Esophagus muscularis mucosa (tissue), 4 donors: ENCODE results near the gene IL1RN. TPM values are rescaled to one million over a fixed set of nuclear protein-coding genes. Genes with fewer than 3 reads are reported as not detected.
A peak's percentile ranks its signal among the peaks of the same experiment; 100 is the strongest.

ENCODE experiments used
- DNase-seq: peaks from one replicate; pipeline ENCODE4 v3.0.0-alpha.2; 2017; ENCODE audit errors: extremely low spot score
- H3K27ac ChIP-seq, 4 donors: fragments of 200-600 bp; sonication (generic); replicated peaks in 1 of 4; 1 replicate in 3 of 4; 2 replicates in 1 of 4; pipeline ENCODE4 v1.5.1; 2016 to 2019; ENCODE audit warnings: mild to moderate bottlenecking in 1 of 4
- H3K27me3 ChIP-seq, 4 donors: fragments of 200-600 bp; sonication (generic); one replicate each; pipeline versions ENCODE4 v1.5.1 to v1.6.0; 2016 to 2019
- H3K36me3 ChIP-seq, 4 donors: fragments of 200-600 bp; sonication (generic); one replicate each; pipeline ENCODE4 v1.5.1; 2016 to 2019
- H3K4me1 ChIP-seq, 4 donors: fragments of 200-600 bp; sonication (generic); one replicate each; pipeline ENCODE4 v1.5.1; 2016 to 2019
- H3K4me3 ChIP-seq, 4 donors: fragments of 200-600 bp; sonication (generic); 1 replicate in 2 of 4; 2 replicates in 2 of 4; pipeline ENCODE4 v1.5.1; 2016 to 2019; ENCODE audit warnings: mild to moderate bottlenecking in 4 of 4, moderate library complexity in 1 of 4
- H3K9me3 ChIP-seq, 4 donors: fragments of 200-600 bp; sonication (generic); 1 replicate in 3 of 4; 2 replicates in 1 of 4; pipeline ENCODE4 v1.5.1; 2016 to 2019
- CTCF ChIP-seq, 3 experiments: fragments of 200-600 bp in 2 of 3; fragments of 450-650 bp in 1 of 3; sonication (generic) in 2 of 3; IDR thresholded peaks; one replicate each; pipeline ENCODE4 v1.5.1; 2017 to 2019; ENCODE audit warnings: antibody characterized with exemption in 3 of 3, mild to moderate bottlenecking in 2 of 3, moderate library complexity in 1 of 3
- EP300 ChIP-seq: sonication (generic); formaldehyde crosslinking; IDR thresholded peaks from one replicate; pipeline ENCODE4 v1.6.1; 2017; ENCODE audit warnings: antibody characterized with exemption
- POLR2A ChIP-seq: fragments of 450-650 bp; IDR thresholded peaks from one replicate; pipeline ENCODE4 v1.6.1; 2017; ENCODE audit warnings: antibody characterized with exemption, moderate library complexity, mild to moderate bottlenecking, low read depth
- POLR2AphosphoS5 ChIP-seq, 2 donors: sonication (generic); formaldehyde crosslinking; IDR thresholded peaks; one replicate each; pipeline ENCODE4 v1.6.1; 2017; ENCODE audit warnings: antibody characterized with exemption in 2 of 2
- WGBS: methylation state at CpG from one replicate; pipeline ENCODE4 v1.1.5; 2018; 5-methylcytosine and 5-hydroxymethylcytosine counted together
- intact Hi-C: fragments of 100-400 bp; cut with DNase I; formaldehyde crosslinking; loops from one replicate; pipeline ENCODE4 v1.15.1; 2023
- total RNA-seq, 4 donors: library from RNA; depleted of rRNA; stranded (reverse); fragments of >200 nt; gene quantifications; one replicate each; pipeline versions ENCODE4 v1.1.0 to v1.2.1, GENCODE V29; 2016

IL1RN gene
- total RNA-seq, 4 donors from 2014 or later, result 0.40 to 4.1 (median 0.83) TPM; not detected in 1

GRCh38 chr2:113113807-113114206 is 13.6 kb upstream of the IL1RN start:
- peak; percentile 68 for DNase-seq
- 62% methylated on average over 3 of the region's 3 CpGs for WGBS
- no peaks in the 10 kb centered on the region for H3K4me1 ChIP-seq
- no peaks in the 10 kb centered on the region for H3K27me3 ChIP-seq
- no peak overlapping the region for H3K27ac ChIP-seq
- no peaks in the 10 kb centered on the region for H3K9me3 ChIP-seq
- H3K36me3 ChIP-seq, result no peaks in the 10 kb centered on the region
- H3K4me3 ChIP-seq, result no peak overlapping the region
- intact Hi-C loops, result no loop called here
- TF ChIP-seq CTCF (IDR thresholded peaks at IDR 0.05), result no peak
- no peak for TF ChIP-seq POLR2A

GRCh38 chr2:113114224-113114945 is 13.0 kb upstream of the IL1RN start:
- no peaks in the 10 kb centered on the region for H3K9me3 ChIP-seq
- no peaks in the 10 kb centered on the region for H3K36me3 ChIP-seq
- no peaks in the 10 kb centered on the region for H3K27me3 ChIP-seq
- intact Hi-C loops, result no loop called here
- no peaks in the 10 kb centered on the region for H3K4me1 ChIP-seq
- H3K27ac ChIP-seq, result no peak overlapping the region
- DNase-seq, result peak; percentile 80
- TF ChIP-seq POLR2AphosphoS5 (IDR thresholded peaks at IDR 0.05) (no peak), EP300 (no peak), CTCF (IDR thresholded peaks at IDR 0.05) (no peak), POLR2A (no peak)
- no peak overlapping the region for H3K4me3 ChIP-seq
- 68% methylated on average over 6 of the region's 6 CpGs for WGBS

- H3K9me3 ChIP-seq, result no peaks in the 10 kb centered on the region
- H3K4me3 ChIP-seq, result no peak overlapping the region
- 84% methylated on average over 4 of the region's 4 CpGs for WGBS
- DNase-seq, result no peak
- H3K27ac ChIP-seq, result no peak overlapping the region
- no peaks in the 10 kb centered on the region for H3K36me3 ChIP-seq
- intact Hi-C loops, result no loop called here
- H3K4me1 ChIP-seq, result no peaks in the 10 kb centered on the region
- no peaks in the 10 kb centered on the region for H3K27me3 ChIP-seq
- TF ChIP-seq POLR2A, result no peak
- no peak for TF ChIP-seq CTCF (IDR thresholded peaks at IDR 0.05)
- no peak for TF ChIP-seq POLR2AphosphoS5 (IDR thresholded peaks at IDR 0.05)
- TF ChIP-seq EP300, result no peak
Measured at GRCh38 chr2:113114996-113115395, 12.4 kb upstream of the IL1RN start.

- DNase-seq, result no peak
- no peak overlapping the region for H3K27ac ChIP-seq
- H3K36me3 ChIP-seq, result no peaks in the 10 kb centered on the region
- no peak overlapping the region for H3K4me3 ChIP-seq
- WGBS, result 81% methylated on average over 10 of the region's 10 CpGs
- no peaks in the 10 kb centered on the region for H3K4me1 ChIP-seq
- H3K9me3 ChIP-seq, result no peaks in the 10 kb centered on the region
- no peak for TF ChIP-seq POLR2AphosphoS5 (IDR thresholded peaks at IDR 0.05)
- no peak for TF ChIP-seq EP300
- TF ChIP-seq CTCF (IDR thresholded peaks at IDR 0.05), result no peak
- no peak for TF ChIP-seq POLR2A
- intact Hi-C loops, result no loop called here
- H3K27me3 ChIP-seq, result no peaks in the 10 kb centered on the region
Measured at GRCh38 chr2:113116100-113116958, 11.1 kb upstream of the IL1RN start.
